D721Med (cell line): ENCODE results near the gene SATB1.

Source experiments
- DNase-seq: peaks from one replicate; pipeline ENCODE4 v3.0.0; 2011; ENCODE audit warnings: low spot score; ENCODE audit not compliant: insufficient read length
- FAIRE-seq: peaks from 2 replicates; lab custom pipeline; 2011; peaks lifted over from hg19 to GRCh38; lab: Jason Lieb, UNC
- CTCF ChIP-seq: IDR thresholded peaks from 2 replicates; pipeline ENCODE4 v1.5.1; 2012; ENCODE audit warnings: mild to moderate bottlenecking, control low read depth; ENCODE audit not compliant: insufficient read depth; ENCODE audit errors: missing control alignments

Gene SATB1

DNA sequence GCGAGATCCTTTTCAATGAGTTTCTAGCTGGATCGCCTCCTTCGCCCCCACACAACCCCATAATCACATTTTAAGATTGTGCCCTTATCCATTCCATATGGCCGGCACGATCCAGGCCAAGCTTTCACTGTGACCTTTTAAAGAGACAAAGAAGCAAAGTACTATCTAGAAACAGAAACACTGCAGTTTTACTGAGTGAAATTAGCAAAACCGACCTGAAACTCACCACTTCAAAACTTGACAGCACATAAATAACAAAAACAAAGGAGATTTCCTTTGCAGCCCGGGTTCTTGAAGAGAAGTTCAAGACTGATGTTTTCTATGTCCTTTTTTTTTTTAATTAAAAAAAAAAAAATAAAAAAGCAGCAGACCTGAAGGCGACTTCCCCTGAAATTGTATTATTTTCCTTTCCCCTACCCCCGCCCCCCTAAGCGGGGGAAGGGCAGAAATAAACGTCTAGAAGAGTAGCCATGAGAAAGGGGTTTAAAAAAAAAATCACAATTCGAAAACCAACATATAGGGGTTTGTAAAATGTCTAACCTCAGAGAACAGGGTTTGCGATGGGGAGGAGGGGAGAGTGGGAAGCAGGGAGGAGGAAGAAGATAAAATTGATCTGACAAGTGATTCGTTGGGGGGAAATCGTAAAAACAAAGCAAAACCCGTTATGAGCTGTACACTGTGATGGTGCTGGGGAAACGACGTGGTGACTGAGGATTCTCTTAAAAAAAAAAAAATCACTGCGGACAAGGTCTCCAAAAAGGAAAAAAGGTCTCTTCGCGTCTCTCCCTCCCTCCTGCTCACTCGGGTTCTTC lies 1.5 kb downstream of the SATB1 start:
- no peak for DNase-seq
- no peak for FAIRE-seq
- TF ChIP-seq CTCF = no peak

- DNase-seq (no peak), FAIRE-seq (no peak)
- no peak for TF ChIP-seq CTCF
Measured at GRCh38 chr3:18422972-18423371, 2.2 kb downstream of the SATB1 start.

- no peak for DNase-seq
- TF ChIP-seq CTCF = no peak
- no peak for FAIRE-seq
Measured at GRCh38 chr3:18420555-18420954, 4.6 kb downstream of the SATB1 start.

DNA sequence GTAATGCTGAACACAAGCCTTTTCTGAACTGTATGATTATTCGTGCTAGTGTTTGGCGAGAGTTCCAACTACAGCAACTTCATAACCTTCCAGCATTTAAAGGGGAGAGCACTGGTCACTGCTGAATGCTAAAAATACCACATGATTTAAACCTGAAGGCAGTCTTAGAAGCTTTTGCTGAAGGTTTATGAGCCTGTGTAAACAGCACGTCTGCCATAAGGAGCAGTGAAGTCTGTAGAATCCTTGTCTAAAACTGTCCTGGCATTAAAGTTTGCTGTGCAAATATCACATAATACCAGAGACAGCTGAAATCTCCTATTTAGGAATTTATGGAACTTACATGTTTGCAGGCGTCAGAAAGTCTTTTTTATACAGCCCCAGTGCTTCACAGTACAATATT lies 5.9 kb downstream of the SATB1 start:
- FAIRE-seq (no peak), DNase-seq (no peak)
- no peak for TF ChIP-seq CTCF

DNA sequence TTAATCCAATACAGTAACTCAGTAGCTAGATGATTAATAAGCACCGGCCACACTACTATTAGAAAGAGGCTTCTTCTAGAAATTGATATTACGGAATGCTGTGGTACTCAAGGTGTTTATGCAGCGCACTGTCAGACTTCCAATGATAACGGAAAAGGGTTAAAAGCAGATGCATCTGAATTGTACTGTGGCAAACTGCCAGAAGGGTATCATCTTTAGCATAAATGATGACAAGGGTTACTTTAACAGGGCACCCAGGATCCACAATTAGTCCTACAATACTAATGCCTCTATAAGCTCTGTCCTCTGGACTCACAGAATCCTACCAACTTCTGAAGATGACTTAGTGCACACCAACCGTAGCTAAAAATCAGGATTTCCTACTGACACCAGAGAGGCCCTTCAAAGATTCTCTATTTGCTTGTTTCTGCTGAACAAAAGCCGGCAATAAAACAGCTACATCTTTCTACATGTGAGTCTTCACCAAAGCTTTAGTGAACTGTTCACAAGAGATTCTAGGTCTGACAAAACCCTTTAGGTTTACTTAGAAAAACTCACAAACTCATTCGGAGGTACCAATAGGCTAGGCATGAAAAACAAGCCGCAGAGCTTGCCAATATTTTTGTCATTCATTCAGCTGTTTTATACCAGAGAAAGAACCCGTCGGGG lies 7.1 kb downstream of the SATB1 start:
- no peak for FAIRE-seq
- DNase-seq = no peak
- TF ChIP-seq CTCF = no peak

DNA sequence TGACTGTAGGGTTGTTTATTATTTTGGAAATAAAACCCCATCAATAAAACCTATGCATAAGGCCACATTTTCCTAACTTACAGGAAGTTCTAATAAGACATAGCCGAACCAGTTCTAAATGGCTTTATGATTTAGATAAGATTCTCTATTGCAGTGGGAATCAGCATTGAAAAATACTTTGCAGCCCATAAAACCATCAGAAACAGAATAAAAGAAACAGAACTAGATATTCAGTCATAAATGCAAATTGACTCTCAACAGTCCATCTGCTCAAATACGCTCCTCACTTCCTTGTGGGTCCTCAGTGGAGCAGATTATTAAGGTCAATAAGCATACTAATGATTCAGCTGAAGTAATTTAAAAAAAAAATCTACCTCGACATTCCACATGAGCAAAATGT lies 8.8 kb downstream of the SATB1 start:
- TF ChIP-seq CTCF = no peak
- FAIRE-seq (no peak), DNase-seq (no peak)

DNA sequence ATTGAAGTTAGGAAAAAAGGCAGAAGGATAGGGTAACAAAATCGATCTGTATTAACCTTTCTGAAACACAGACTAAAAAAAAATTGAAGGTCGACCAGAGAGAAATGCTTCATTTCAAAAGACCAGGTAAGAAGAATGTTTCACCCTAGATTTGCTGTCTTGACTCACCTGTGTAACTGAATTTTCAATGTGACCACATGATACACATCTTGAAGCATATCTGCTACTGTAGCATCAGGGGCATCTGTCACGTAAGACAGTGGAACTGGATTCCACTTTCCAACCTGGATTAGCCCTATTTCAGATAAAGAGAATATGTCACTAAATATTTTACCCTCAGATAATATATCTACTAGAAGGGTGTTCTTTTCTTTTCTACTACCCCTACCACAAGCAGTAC lies 9.3 kb downstream of the SATB1 start:
- no peak for TF ChIP-seq CTCF
- DNase-seq (no peak), FAIRE-seq (no peak)
